HG03432 (cell line): ENCODE measurements around the gene CLEC2A.
"Not testable (repeated sequence)": the region's sequence is repeated elsewhere in the genome, so short reads cannot be mapped to it uniquely, and the experiment has no call there.

Experiments used
- ATAC-seq: cut with Tn5 transposase; IDR thresholded peaks from one replicate; pipeline ENCODE4 v1.9.1; 2021; ENCODE audit warnings: mild to moderate bottlenecking, moderate library complexity; ENCODE audit not compliant: unreplicated experiment

CLEC2A gene

GRCh38 chr12:9932270-9932669 lies at the start of gene CLEC2A:
Gene CLEC2A (minus strand): TSS chr12:9932370. CDS start chr12:9932329, 41 bp downstream.
- ATAC-seq, result no peak

- no peak for ATAC-seq
These were observed 48.0 kb upstream of the CLEC2A start for GRCh38 chr12:9980126-9980525.

- no peak for ATAC-seq
These were observed 45.7 kb upstream of the CLEC2A start for GRCh38 chr12:9977916-9978315.

- ATAC-seq, result not testable (repeated sequence)
These were observed 44.5 kb upstream of the CLEC2A start for GRCh38 chr12:9976626-9977025.

- ATAC-seq, result no peak
These were observed 43.4 kb upstream of the CLEC2A start for GRCh38 chr12:9975614-9976013.

- ATAC-seq, result not testable (repeated sequence)
These were observed 42.6 kb upstream of the CLEC2A start for GRCh38 chr12:9974731-9975130.

GRCh38 chr12:9973949-9974348 lies 41.8 kb upstream of the CLEC2A start:
- no peak for ATAC-seq

- ATAC-seq, result no peak
These were observed 39.0 kb upstream of the CLEC2A start, which contains the start of gene CLEC12A for GRCh38 chr12:9971181-9971580. Gene CLEC12A (plus strand): TSS chr12:9971409. CDS start chr12:9971597, 188 bp downstream.

GRCh38 chr12:9969673-9970072 lies 37.5 kb upstream of the CLEC2A start:
- no peak for ATAC-seq

- no peak for ATAC-seq
These were observed 29.7 kb upstream of the CLEC2A start for GRCh38 chr12:9961901-9962300.

GRCh38 chr12:9961106-9961505 lies 28.9 kb upstream of the CLEC2A start:
- no peak for ATAC-seq

GRCh38 chr12:9960590-9960989 lies 28.4 kb upstream of the CLEC2A start:
- no peak for ATAC-seq

GRCh38 chr12:9957834-9958233 lies 25.7 kb upstream of the CLEC2A start:
- ATAC-seq, result no peak

GRCh38 chr12:9952954-9953729 lies 21.0 kb upstream of the CLEC2A start:
- ATAC-seq, result not testable (repeated sequence)

GRCh38 chr12:9951026-9951675 lies 19.0 kb upstream of the CLEC2A start:
- ATAC-seq, result peak; percentile 36

GRCh38 chr12:9948606-9949296 lies 16.6 kb upstream of the CLEC2A start:
- peak; percentile 94 for ATAC-seq

GRCh38 chr12:9947674-9948073 lies 15.5 kb upstream of the CLEC2A start:
- no peak for ATAC-seq

GRCh38 chr12:9944391-9944790 lies 12.2 kb upstream of the CLEC2A start:
- no peak for ATAC-seq

GRCh38 chr12:9943240-9943639 lies 11.1 kb upstream of the CLEC2A start:
- ATAC-seq, result peak; percentile 52

GRCh38 chr12:9941838-9942237 lies 9.7 kb upstream of the CLEC2A start:
- ATAC-seq, result no peak

GRCh38 chr12:9940375-9940774 lies 8.2 kb upstream of the CLEC2A start:
- no peak for ATAC-seq

GRCh38 chr12:9936591-9936990 lies 4.4 kb upstream of the CLEC2A start:
- ATAC-seq, result no peak
